Fibroblast of peridontal ligament (primary cell): ENCODE measurements around the gene KIF12.

Experiments used
- DNase-seq: peaks from one replicate; pipeline ENCODE4 v3.0.0-alpha.2; 2010; ENCODE audit errors: extremely low read depth

KIF12 gene

GRCh38 chr9:114105236-114105635, 6.1 kb upstream of the KIF12 start:
- DNase-seq, result no peak

DNA sequence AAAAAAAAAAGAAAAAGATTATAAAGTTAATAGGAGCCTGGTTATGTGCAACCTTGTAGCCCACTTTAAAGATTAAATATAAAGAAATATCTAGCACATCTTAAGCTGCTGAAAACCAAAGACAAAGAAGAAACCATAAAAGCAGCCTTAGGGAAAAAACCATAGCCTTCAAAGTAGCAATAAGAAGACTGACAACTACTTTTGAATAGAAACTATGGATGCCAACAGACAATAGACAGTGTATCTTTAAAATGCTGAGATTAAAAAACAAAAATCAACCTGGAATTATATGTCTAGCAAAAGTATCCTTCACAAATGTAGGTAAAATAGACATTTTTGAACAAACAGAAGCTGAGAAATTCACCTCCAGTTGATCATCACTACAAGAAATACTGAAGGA, 3.4 kb upstream of the KIF12 start:
- no peak for DNase-seq

DNA sequence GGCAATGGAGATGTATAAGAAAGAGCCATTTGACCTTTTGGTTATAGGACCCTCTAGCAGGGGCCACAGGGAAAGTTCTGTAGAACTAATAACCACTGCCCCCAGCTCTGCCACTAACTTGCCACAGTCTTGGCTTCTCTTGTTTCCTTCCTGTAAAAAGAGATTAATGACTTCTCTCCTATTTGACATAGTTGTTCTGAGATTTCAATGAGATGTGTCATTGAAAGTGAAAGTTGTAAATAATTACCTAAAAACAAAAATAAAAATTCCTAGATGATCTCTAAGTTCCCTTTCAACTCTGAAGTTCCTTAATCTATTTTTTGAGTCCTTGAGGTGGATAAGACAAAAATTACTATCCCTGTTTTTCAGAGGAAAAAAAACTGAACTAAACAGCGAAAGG, 1.4 kb upstream of the KIF12 start:
- DNase-seq, result no peak

DNA sequence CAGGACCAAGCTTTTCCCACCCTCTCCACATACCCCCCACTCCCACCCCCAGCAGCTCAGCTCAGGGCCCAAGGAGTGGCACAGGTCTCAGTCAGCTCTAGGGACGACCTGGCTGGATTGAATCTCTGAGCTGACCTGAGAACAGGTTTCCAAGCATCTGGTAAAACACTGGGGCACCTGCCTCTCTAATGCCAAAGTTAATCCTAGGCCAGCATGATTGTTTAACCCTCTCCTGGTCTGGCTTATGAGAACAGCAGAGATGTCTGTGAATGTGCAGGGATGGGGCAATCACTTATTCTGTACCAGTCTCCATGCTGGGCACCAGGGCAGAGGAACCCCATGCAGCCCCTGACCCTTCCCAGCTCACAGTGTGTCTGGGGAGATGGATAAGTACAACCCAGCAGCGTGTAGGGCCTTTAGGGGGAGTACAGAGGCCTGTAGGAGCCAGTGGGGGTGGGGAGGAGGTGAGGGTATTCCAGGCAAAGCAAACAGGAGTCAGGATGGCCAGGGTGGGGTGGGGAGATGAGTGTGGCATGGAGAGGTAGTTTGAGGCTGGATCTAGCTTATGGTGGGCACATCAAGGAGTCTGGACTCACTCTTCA, 678 bp upstream of the KIF12 start:
- DNase-seq, result no peak

- DNase-seq, result no peak
Measured at GRCh38 chr9:114098021-114098935, 814 bp downstream of the KIF12 start.

- DNase-seq, result no peak
Measured at GRCh38 chr9:114097613-114098020, 1.5 kb downstream of the KIF12 start.

DNA sequence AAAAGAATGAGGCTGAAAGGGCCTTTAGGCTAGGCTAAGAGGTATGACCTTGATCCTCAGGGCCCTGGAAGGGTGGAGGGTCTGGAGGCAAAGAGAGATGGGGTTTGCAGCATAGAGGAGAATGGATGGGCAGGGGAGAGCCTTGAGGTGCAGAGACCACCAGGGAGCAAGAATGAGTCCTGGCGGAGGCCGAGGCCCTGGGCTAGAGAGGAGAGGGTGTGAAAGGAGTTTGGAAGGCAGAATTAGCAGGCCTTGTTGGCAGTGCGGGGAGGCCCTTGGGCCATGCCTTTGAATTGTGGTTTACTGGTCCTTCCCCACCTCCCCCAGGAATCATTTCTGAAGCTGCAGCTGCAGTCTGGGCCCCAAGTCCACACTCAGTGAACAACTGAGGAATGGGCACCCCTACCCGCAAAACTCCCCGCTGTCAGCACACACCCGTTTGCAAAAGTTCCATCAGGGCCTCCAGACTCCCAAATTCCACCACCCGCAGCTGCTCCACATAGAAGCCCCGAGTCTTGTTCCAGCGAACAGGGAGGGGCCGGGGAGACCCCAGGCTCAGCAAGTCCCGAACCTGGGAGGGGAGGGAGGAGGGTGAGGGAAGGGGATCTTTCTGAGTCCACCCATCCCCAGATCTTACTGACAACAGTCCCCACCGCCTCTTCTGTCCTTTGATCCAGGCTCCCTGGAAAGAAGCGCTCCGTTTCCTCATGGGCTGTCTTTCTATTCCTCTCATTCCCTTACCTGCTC, 2.1 kb downstream of the KIF12 start:
- no peak for DNase-seq

- DNase-seq, result no peak
Measured at GRCh38 chr9:114096041-114096511, 3.0 kb downstream of the KIF12 start.

- no peak for DNase-seq
Measured at GRCh38 chr9:114094971-114095370, 4.1 kb downstream of the KIF12 start.

DNA sequence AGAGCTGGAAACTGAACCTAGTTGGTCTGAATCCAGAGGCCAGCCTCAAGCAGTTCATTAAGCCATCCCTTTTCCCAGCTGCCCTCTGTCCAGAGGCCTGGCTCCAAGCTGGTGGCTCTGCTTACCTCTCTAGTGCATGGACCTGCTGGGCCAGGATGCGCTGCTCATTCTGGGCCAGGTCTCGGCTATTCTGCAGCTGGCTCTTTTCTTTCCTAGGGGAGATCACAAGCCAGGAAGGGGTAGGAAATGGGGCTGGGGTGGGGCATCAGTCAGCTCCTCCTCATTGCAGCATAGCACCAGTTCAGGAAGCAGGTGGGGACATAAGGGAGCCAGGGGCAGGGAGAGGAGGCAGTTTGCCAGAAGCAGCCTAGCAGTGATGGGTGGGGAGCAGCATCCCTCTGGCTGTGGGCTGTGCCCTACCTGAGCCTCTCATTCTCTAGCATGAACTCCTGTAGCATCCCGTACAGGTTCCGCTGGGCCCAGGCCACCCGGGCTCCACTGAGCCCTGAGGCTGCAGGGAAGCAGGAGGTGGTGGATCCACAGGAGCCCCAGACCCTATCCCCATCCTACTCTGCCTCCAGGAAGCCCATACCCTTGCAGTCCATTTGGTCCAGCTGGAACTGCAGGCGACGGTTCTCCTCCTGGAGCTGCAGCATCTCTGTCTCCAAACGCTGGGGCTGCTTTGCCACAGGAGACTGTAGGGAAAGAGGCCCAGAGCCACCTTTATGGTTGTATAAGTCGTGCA, 5.2 kb downstream of the KIF12 start:
- DNase-seq, result no peak

- no peak for DNase-seq
Measured at GRCh38 chr9:114093031-114093471, 6.0 kb downstream of the KIF12 start.

- no peak for DNase-seq
Measured at GRCh38 chr9:114092336-114092735, 6.8 kb downstream of the KIF12 start.

GRCh38 chr9:114091711-114092110, 7.4 kb downstream of the KIF12 start:
- no peak for DNase-seq

DNA sequence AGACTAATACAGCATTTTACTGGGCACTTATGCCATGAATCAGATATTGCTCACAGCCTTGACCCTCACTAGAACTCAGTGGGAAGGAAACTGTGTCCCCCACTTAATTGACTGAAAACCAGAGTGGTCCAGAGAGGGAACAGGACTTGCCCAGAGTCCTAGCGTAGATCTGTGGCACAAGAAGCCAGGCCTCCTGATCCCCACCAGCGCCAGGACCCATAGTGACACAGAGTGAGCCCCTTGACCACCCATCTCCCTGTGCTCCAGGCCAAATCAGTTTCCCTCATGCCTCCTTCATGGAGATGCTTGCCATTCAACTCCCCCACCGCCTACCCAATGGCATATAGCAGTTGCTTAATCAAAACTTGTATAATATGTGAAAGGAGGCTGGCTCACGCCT, 8.3 kb downstream of the KIF12 start:
- DNase-seq, result no peak

DNA sequence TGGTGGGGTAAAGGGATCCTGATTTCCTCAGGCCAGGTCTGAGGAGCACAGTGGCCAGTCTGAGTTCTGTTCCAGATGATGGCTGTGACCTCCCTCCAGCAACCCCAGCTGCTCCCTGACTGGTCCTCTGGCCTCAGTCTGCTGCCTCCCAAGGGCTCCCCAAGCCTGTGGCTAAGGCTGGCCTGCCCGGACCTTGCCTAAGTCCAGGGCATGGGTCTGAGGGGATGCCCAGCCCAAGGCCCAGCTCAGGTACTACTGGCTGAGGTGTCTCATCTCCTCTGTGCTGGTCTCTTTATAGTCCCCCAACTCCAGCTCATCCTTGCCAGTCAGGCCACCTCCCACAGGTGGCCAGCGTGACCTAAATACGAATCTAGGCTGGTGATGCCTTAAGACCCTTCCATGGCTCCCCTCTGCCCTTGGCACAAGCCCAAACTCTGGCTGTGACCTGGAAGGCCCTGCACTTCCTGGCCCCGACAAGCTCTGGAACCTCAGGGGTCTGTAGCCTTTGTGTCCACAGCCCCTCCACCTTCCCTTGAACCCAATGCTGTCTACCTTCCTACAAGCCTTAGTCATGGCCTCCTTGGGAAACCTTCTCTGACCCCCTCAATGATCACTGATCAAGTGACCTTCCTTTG, 9.8 kb downstream of the KIF12 start:
- no peak for DNase-seq

- no peak for DNase-seq
Measured at GRCh38 chr9:114088571-114089170, 10.4 kb downstream of the KIF12 start.

GRCh38 chr9:114087721-114088120, 11.4 kb downstream of the KIF12 start:
- no peak for DNase-seq

GRCh38 chr9:114086607-114087006, 12.5 kb downstream of the KIF12 start:
- no peak for DNase-seq

DNA sequence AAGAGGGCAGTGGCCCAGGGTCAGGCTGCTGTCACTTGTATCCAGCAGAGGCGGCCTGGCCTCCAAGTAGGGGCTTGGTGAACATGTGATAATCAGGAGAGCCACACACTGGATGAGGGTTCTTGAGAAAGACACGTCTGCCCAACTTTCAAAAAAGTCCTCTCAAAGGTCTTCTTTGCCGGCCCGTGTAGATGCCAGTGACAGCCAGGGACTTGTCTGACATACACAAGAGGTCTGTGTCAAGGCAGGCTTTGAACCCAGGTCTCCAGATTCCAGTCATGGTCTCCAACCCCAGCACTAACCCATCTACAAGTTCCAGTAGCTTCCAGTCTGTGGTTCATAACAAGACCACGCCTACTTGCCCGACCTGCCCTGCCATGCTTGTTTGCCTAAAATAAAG, 13.1 kb downstream of the KIF12 start:
- DNase-seq, result no peak

DNA sequence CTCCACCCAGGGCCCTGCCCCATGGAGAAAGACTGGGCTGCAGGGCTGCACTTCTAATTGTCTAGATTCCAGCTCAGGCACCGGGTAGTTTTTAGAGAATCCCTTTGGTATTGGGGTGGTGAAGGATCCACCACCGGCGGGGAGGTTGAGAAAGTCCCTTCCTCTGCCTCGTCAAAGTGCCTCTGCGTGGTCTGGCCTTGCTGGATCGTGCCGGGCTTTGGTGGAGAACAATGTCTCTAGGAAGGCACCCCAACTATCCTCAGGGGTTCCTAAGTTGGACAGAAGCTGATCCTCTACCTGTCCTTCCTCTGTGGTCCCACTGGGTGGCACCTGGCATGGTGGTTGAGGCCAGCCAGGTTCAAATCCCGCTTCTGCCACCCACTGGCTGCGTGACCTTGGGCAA, 13.7 kb downstream of the KIF12 start:
- no peak for DNase-seq
